Left renal cortex interstitium (tissue), 4 donors: ENCODE data around the gene C1orf210. TPM values are rescaled to one million over a fixed set of nuclear protein-coding genes. Genes with fewer than 3 reads are reported as not detected.

ENCODE experiments used
- DNase-seq, 4 donors: peaks; one replicate each; pipeline ENCODE4 v3.0.0-alpha.2; 2013; ENCODE audit warnings: low read depth in 4 of 4, low spot score in 2 of 4, missing footprints in 1 of 4
- polyA plus RNA-seq, 4 donors: library from polyadenylated mRNA; unstranded; fragments of 120-200 nt; gene quantifications; one replicate each; pipeline ENCODE4 v1.2.1, GENCODE V29; 2013; ENCODE audit not compliant: insufficient read length in 4 of 4

C1orf210 gene
- polyA plus RNA-seq, 4 donors, result 23.8 to 26.2 (median 24.8) TPM

DNA sequence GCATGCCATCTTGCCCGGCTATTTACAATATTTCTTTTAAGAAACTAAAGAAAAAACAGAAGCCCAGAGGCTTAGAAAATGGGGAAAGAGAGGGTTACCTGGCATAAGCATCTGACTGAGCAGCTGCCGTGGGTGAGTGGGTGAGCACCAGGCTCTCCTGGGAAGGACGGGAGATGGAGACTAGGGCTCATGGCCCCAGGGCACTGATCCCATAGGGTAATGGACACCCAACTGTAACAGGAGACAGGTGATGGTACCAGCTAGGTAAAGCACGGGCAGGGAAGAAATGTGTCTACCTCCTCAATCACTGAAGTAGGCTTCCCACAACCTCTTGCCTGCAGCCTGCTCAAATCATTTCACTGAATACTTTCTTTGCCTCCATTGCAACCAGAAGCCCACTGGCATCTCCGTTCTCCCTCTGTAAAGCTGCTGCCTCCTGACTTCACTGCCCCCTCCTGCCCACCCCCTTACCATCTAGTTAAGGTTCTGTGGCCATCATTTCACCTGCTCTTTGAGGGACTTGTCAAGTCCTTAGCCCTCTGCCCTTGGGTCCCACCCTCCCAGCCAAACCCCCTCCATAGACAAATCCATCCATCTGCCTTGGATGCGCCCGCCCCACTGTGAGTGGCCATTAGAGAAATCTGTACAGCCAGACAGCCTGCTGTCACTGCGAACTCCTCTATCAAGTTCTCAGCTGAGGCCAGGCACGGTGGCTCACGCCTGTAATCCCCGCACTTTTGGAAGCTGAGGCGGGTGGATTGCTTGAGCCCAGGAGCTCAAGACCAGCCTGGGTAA is 9.4 kb downstream of the C1orf210 start:
- no peak for DNase-seq

DNA sequence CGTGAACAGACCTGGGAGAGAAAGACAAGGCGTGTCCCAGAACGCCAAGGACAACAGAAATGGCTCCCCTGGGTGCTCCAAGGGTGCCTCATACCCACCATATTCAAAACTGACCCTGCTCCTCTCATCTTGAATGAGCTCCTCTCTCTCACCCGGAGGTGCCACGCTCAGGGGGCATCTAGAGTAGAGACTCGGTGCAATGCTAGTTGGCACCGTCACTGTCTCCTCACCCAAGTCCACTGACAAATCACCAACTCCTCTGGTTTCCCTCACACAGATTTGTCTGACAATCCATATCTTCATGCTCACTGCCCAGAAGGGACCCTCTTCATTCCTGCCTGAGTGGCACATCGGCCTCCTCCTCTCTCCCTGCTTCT is 10.6 kb downstream of the C1orf210 start:
- no peak for DNase-seq

DNA sequence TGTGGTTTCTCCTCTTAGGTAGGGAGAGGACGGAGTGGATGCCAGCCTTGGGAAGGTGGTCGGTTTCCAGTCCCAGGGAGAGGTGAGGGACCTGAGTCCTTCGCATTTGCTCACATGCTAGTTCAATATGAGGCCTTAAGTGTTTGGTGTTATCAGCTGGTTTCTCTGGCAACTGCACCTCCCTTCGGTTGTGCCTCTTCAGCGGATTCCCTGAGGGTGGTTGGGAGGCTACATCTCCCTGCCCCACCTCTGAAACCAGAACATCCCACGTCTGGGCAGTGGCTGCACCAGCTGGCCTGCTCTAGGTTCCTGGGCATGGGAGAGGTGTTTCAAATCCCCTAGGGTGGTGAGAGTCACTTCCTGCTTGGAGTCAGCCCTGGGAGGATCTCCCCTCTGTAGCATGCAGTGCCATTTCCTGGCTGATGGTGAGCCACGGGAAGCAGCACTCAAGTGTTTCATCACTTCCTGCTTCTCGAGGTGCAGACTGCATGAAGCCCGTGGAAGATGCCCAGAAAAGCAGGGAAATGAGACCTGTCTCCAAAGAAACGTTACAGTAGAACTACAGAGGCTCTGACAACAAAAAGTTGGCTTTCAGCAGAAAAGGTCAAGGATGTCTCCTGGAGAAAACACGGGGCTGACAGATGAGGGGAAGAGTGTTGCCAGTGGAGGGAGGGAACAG is 11.1 kb downstream of the C1orf210 start:
- DNase-seq, result no peak

- DNase-seq, result no peak
Observed at GRCh38 chr1:43273708-43274107, 11.7 kb downstream of the C1orf210 start.

- DNase-seq, result no peak
Observed at GRCh38 chr1:43272576-43273571, 12.5 kb downstream of the C1orf210 start.

DNA sequence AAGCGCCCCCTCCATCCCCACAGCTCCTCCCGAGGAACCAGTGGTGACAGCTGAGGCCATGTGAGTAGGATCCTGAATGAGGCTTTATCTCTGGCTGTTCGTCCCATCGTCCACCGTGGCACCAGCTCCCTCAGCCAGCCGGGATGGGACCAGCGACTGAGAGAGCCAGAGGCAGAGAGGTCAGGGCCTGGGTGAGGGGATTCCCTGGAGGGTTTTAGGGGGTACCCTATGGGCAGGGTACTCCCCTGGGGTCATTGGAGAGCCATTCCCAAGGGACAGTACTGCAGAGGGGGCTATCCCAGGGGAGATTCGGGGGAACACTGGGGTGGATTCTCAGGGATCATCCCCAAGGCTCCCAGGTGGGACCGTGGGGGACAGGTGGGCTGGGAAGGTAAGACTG is 13.2 kb downstream of the C1orf210 start:
- DNase-seq, result no peak

GRCh38 chr1:43271186-43272118 is 13.9 kb downstream of the C1orf210 start:
- no peak for DNase-seq

GRCh38 chr1:43270421-43271095 is 14.8 kb downstream of the C1orf210 start:
- peak in 1 of 4 donors; percentile 38 for DNase-seq

DNA sequence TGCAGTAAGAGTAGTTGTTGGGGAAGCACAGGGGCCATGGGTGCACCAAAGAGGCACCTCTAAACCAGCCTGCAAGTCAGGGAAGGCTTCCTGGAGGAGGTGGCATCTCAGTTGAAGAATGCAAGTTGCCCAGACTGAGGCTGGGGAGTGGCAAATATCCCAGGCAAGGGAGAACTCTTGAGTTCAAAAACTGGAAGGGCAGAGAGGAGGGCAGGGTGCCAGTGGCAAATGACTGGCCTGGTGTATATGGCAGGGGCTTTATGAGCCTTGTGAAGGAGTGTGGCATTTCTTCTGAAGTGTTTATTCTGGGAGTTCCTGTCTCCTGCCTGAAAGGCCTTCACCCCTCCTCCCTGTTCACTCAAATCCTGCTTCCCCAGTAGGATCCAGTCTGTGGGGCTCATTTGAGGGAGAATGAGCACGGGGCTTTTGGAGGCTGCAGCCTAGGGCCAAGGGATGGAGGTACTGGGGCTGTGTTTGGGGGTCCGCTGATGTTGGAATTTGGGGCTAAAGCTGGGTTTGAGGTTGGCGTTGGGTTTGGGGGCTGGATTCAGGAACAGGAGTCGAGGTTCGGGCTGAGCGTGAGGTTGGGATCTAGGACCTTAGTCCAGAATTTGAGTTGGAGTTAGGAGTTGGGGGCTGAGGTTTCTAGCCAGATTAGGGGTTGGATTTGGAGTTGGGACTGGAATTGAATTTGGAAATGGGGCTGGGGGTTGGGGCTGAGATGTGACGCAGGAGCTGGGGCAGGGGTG is 15.6 kb downstream of the C1orf210 start, which contains the start of gene TMEM125:
Gene TMEM125, plus strand, starts transcription at position 357 of the 749 bp plus-strand sequence. CDS start 2,740 bp downstream, outside the sequence.
- no peak for DNase-seq

DNA sequence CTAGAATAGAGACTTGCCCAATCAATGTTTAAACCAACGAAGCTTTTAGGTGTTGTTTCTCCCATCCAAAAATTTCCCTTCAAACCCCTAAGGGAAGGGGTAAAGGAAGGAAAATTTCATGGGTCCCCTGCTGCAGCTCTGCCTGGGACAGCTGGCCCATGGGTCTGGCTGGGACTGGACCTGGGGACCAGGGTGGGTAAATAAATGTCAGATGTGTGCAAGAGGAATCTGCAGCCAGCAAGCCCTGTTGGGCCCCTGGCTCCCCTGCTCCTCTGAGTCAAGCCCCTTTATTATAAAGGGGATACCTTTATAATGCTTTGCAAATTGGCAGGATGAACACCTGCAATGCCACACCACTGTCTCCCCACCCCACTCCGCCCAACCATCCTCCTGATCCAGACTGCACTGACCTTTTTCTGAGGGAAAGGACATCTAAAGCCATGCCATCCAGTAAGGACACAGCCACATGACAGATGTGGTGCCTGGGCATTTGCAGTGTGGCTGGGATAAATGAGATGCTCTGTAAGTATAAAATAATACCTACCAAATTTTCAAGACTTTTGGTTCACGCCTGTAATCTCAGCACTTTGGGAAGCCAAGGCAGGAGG is 17.5 kb downstream of the C1orf210 start:
- no peak for DNase-seq

DNA sequence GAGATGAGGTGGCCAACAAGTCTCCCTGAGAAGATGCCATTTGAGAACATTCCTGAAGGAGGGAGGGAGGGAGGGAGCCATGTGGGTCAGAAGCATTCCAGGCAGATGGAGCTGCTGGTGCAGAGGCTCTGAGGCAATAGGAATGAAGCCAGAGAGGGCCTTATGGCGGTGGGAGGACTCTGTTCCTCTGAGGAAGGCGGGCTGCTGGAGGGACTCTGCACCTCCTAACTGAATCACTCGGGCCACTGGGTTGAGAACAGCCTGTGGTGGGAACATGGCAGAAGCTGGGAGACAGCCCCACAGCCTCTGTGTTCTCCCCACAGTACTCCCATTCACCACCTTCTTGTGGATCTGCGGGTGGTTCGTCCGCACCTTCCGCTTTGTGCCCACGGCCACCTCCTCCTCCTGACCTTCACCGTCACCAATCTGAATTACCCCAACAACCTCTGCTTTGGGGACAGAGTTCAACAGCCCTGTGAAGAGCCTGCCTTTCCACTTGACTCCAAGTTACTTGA is 18.0 kb downstream of the C1orf210 start:
- no peak for DNase-seq

DNA sequence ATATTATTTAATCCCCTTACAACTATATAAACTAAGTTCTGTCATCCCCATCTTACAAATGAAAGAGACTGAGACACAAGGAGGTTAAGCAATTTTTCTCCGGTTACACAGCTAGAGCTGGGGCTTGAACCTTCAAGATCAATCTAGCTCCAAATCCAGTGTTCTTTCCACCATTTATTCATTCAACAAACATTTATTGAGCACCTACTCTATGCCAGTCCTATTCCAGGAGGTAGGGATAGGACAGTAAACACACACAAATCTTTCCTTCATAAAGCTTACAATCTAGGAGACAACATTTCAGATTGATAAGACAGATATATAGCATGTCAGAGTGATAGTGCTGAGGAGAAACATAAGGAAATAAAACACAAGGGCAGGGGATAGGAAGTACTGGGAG is 18.5 kb downstream of the C1orf210 start:
- no peak for DNase-seq

GRCh38 chr1:43265431-43265830 is 19.9 kb downstream of the C1orf210 start:
- DNase-seq, result no peak

DNA sequence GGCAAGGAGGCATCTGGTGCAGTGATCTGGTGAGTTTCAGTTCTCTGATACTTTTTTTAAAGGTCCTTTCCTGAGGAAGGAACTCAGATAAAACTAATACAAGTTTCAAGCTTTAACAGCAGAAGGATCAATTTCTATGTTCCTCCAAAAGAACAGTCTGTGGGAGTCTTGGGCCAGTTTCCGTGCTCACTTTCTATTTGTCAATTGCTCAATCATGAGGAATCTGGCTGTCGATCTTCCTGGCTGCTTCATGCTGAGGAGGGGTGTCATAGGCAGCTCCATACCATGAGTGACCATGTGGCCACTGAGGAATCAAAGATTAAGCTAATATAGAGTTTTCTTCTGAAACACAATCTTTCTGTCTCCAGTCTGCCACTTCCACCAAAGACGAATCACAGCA is 27.0 kb downstream of the C1orf210 start:
- no peak for DNase-seq

DNA sequence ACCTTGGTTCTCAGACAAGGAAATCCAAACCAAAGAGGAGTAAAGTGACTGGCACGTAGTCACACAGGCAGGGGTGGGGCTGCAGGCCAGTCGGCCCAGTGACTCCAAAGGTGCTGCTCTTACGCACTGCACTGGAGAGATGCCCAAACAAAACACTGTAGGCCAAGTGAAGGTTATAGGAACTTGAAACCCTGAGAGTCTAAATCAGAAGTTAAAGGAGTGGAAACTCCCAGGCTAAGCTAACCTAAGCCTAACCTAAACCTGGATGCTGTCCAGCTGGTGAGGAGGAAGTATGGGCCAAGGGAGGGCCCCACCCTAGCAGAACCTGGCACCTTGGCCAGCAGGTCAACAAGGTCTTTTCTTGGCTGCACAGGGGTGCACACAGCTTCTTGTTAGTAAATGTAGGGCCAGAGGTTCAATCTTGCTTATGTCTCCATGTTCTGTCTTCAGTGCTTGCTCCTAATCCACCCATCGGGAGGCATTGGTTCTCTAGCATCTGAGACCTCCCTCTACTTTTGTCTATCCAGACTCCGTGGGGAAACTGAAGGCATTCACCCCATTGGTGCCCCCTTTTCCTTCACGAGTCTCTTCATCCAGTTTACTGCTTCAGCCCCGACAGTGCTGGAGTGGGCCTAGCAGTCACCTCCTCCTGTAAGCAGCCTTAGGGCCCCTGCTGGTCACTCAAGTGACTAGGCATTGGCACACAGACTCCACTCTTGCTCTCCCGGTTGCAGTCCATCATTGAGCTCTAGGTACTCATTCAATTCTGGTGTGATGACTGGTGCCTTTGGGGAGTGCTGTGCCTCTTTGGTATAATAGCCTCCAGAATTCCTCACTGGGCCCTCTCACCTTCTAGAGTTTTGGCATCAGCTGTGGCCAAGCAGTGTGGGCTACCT is 28.5 kb downstream of the C1orf210 start:
- no peak for DNase-seq

GRCh38 chr1:43255438-43256210 is 29.8 kb downstream of the C1orf210 start:
- no peak for DNase-seq
